Neural progenitor cell (in vitro differentiated cells): ENCODE results near the gene RAB17.

Experiments
- CTCF ChIP-seq: fragments of 200-600 bp; sonication (generic); IDR thresholded peaks from 2 replicates; pipeline ENCODE4 v1.5.1; 2017; ENCODE audit warnings: antibody characterized with exemption, mild to moderate bottlenecking
- EZH2 ChIP-seq: fragments of 200-600 bp; sonication (generic); IDR thresholded peaks from 2 replicates; pipeline ENCODE4 v1.6.1; 2017; ENCODE audit warnings: antibody characterized with exemption, mild to moderate bottlenecking, moderate library complexity
- EZH2phosphoT487 ChIP-seq: fragments of 200-600 bp; sonication (generic); IDR thresholded peaks from 2 replicates; pipeline ENCODE4 v1.6.1; 2017; ENCODE audit warnings: antibody characterized with exemption

- no peak for TF ChIP-seq CTCF
- no peak for TF ChIP-seq EZH2
- no peak for TF ChIP-seq EZH2phosphoT487
These were observed 32.9 kb downstream of the RAB17 start for GRCh38 chr2:237557633-237558015.
